H1 (cell line): ENCODE results near the gene CYRIA. TPM values are rescaled to one million over a fixed set of nuclear protein-coding genes. Genes with fewer than 3 reads are reported as not detected.

ENCODE experiments used
- KDM4A ChIP-seq: IDR thresholded peaks from one replicate; pipeline ENCODE4 v1.7.1; 2012; ENCODE audit warnings: low read depth, mild to moderate bottlenecking, moderate library complexity, low read length, inconsistent platforms; ENCODE audit not compliant: severe bottlenecking
- RAD21 ChIP-seq, 2 experiments: IDR thresholded peaks in 1 of 2; conservative IDR thresholded peaks in 1 of 2; 2 replicates each; pipeline ENCODE4 v1.6.1; 2011; ENCODE audit warnings: low read depth in 2 of 2, low read length in 2 of 2, improper control_type of control experiment in 1 of 2, inconsistent platforms in 1 of 2, mild to moderate bottlenecking in 1 of 2, moderate library complexity in 1 of 2
- polyA plus RNA-seq, 7 experiments: library from polyadenylated mRNA; depleted of rRNA in 3 of 7; stranded (reverse) in 5 of 7; unstranded in 2 of 7; fragments of >200 nt in 5 of 7; fragments of 200-250 nt in 2 of 7; gene quantifications; 1 replicate in 5 of 7; 2 replicates in 1 of 7; 4 replicates in 1 of 7; pipeline versions ENCODE4 v1.2.1 to v1.2.3, GENCODE V29; 2011 to 2013; ENCODE audit warnings: missing spikeins in 2 of 7, mixed read lengths in 2 of 7
- total RNA-seq: library from RNA; stranded (reverse); fragmentation: NEBNext Ultra II Directional; extraction: Animal tissue kit (Norgen Biotek cat#: 25700); gene quantifications from 2 replicates; pipeline ENCODE4 v1.2.1, GENCODE V29; 2021

The CYRIA gene
- total and polyA plus RNA-seq, 2 of the 8 experiments (the other 6 are each of a cell fraction or from before 2014, with no cell fraction given): 1.5 to 9.8 TPM

DNA sequence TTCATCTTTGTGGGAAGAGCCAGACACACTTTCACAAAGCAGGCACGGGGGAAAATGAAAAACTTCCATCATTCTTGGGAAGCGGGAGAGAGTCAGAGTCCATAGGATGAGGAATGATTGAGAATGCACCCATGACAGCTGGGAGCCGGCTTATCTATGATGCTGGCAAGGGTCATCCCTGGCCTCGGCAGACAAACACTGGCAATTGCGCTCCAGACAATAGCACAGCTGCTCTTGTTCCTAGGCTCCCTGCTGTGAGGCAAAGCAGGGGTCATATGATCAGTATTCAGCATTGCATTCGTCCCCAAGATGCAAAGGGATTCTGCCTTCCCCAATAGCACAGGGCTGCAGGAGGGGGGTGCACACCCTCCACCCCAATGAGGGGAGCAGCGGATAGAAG, 33.0 kb downstream of the CYRIA start (continued):
- TF ChIP-seq RAD21 (IDR thresholded peaks at IDR 0.05 in 1 of 2, conservative IDR thresholded peaks at IDR 0.05 in 1 of 2; ENCODE audit: low read depth in 2 of 2, low read length in 2 of 2): no peak
- no peak for TF ChIP-seq KDM4A
